HG02943 (cell line): ENCODE results near the gene SORCS2.

Experiments used
- ATAC-seq: cut with Tn5 transposase; IDR thresholded peaks from one replicate; pipeline ENCODE4 v1.9.1; 2021; ENCODE audit warnings: mild to moderate bottlenecking, low read depth, moderate library complexity; ENCODE audit not compliant: unreplicated experiment

SORCS2 gene

GRCh38 chr4:7738458-7739076 lies 546.2 kb downstream of the SORCS2 start:
- ATAC-seq: no peak

DNA sequence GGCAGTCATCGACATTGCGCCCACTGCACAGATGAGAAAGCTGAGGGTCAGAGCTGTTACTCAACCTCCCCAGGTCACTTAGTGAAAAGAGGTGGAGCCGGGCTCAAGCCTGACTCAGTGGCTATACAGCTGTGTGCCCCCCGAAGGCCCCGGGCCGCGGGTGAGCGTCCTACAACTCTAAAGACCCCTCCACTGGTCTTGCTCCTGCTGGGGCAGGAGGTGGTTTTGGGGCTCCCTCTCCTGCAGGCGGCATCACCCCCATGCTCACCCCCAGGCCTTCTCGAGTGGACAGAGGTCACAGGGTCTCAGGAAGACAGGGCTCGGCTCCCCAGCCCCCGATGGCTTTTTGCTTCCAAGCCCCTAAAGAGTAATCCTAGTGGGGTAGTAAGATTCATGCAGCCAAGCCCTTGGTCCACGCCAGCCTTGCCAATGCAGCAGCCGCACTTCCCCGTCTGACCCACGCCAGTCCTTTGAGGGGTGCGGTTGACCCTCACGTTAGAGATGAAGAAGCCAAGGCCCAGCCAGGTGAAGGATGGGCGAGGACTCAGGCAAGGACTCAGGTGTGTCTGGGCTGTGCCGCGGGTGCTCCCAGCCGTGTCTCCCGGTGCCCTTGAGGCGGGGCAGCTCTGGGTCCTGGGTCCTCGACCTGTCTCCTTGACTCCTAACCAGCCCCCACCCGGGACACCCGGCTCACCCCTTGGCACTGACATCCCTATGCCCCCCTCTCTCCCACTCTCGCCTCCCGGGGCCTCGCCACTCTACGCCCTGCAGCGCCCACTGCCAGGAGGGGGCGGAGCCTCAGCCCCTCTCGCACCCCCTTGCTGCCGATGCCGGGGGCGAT lies 547.0 kb downstream of the SORCS2 start:
- ATAC-seq: no peak

DNA sequence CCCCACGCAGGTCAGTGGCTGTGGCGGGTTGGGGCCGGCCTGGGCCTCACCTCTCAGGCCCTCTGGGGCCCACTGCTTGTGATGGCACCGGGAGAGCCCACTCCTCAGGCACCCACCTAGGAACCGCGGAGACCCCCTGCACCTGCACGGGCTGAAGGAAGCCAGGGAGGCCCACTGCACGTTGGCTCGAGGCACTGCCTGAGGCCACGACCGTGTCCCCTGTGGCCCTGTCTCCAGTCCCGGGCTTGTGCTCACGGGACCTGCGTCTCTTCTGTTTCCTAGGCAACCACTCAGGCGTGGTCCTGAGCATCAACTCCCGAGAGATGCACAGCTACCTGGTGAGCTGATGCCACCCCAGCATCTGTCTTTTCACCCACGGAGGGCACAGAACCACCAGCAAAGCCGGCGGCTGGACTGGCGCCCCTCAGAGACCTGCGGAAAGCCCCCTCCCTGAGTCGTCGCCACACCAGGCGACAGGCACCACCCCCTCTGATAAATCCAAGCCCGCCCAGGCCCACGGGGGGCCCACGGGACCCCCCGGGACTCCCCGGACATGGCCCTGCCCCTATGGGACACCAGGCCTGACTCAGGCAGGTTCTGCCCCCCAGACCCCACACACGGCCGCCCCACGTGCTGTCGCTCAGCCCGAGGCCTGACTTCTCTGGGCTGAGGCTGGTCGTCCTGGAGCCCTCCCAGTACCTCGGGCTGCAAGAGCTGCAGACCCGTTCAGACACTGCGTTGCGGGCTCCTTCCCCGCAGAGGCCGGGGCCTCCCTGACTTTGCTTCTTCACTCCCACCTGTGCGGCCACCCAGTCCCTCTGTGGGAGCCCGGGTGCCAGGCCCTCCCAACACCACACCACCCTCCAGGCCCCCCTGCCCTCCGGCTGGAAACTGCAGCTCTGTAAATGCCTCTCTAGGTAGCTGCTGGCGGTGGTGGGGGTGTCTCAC lies 547.9 kb downstream of the SORCS2 start:
- no peak for ATAC-seq

DNA sequence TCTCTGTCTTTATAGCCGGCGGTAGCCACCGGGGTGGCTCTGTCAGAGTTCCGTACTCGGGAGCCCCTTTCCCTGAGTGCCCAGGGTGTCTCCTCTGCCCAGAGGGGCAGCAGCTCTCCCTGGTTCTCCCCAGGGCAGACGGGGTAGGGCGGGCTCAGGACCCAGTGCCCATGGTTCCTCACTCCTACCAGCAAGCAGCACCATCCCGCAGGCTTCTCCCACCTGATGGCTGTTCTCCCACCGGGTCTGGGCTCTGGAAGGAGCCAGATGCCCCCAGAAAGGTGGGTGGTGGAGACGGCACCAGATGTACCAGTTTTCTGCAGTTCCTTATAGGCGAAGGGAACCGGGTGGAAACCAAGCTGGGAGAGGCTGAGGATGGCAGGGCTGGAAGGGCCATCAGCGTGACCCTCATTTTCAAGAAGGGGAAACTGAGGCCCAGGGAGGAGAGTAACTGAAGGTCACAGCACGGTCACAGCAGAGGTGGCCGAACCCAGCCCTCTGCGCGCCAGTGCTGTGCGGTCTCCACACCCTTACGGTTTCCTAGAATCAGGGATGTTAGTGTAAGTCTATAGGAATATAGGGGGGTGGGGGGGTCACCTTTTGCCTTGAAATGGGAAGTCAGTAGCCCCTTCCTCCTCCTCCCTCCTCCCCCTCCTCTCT lies 548.7 kb downstream of the SORCS2 start:
- ATAC-seq: no peak

- ATAC-seq: no peak
Observed at GRCh38 chr4:7741946-7742806, 549.8 kb downstream of the SORCS2 start.

- ATAC-seq: no peak
Observed at GRCh38 chr4:7742807-7743280, 550.5 kb downstream of the SORCS2 start.

DNA sequence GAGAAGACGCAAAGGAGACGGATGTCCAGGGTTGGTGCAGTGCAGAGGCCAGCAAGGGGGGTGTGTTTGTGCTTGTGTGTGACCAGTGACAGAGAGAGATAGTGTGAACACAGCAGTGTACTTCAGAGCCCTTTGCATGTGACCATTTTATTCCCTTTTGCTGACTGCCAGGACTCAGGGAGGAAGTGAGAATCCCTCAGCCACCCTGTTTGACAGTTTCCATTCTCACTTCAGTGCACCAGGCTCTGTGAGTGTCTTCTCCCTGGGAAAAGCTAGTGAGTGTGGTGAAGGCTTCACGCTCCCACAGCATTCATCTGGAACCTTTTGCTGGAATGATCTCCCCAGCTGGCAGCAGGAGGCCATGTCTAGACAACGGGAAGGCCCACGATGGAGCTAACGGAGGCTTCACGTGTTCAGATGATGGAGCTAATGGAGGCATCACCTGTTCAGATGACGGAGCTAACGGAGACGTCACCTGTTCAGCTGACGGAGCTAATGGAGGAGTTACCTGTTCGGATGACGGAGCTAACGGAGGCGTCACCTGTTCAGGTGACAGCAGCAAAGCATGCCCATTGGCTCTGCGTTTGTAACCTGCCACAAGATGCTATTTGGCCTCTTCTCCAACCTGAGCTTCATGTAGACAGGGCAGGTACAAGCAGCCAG lies 551.9 kb downstream of the SORCS2 start:
- no peak for ATAC-seq

DNA sequence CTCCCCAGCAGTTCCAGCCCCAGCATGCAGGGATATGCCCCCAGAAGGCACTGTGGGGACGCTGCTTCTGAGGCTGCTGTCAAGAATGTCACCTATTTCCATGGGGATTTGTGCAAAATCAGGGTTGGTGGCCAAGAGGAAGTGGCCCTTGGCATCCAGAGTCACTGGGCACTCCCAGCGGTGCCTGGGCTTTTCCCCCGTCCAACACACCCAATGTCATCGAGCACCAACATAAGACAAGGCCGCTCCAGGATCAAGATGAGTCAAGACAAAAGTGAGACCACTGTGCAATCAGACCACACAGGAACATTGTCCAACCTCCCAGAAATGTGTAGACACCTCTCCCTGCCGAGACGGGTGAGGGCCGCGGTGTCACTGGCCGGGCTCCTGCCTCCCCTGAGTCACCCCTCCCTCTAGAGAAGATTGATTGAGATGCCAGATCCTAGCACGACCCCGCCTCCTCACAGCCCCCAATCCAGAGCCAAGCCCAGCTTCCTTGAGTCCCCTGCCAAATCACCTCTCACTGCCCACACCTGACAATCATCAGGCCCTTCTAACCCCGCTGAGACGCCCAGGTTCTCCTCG lies 553.1 kb downstream of the SORCS2 start:
- no peak for ATAC-seq

DNA sequence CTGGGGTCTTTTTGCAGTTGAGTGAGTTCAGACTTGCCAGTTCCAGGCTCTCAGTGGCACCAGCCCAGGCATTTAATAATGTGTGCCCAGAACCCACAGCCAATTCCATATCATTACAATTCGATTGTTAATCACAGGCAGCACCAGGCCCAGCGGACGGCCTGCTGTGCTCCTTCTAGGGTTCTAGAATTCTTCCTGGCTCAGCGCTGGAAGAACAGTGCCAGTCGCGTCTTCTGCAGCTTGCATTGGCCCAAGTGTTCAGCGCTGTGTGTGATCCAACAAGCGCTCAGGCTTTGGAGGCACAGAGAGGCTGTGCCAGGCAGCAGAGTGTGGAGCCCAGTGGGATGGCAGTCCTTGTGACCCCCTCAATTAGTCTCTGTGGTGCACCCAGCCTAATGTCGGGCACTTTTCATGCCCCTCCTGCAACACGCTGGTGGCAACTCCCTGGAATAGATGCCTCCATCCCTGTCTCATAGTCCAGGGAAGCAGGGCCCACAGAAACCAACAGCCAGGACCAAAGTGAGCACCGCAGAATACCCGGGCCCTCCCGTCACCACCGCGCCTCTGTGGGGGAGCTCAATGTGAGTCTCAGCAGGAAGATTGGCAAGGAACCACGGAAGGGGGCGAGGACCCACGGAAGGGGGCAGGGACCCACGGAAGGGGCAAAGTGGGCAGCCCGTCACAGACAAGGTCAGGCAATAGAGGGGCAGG lies 554.2 kb downstream of the SORCS2 start:
- ATAC-seq: no peak

GRCh38 chr4:7747062-7747385 lies 554.7 kb downstream of the SORCS2 start:
- no peak for ATAC-seq

DNA sequence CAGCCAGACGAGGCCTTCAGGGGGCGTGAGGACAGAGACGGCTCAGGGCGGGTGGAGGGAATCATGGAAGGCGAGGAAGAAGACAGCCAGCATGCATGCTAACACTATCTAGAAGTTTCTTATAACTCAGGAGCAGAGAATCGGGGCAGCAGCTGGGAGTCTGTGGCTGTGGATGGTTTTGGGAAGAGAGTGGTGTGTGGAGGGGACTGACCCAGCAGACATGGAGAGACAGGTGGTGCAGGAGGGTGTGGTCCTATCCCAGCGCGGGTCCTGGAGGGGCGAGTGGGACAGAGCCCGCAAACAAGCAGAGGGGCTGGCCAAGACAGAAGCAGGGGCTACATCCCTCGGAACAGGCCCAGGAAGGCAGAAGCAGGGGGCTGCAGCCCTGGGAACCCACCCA lies 555.2 kb downstream of the SORCS2 start:
- no peak for ATAC-seq

- ATAC-seq: no peak
Observed at GRCh38 chr4:7750523-7750922, 558.2 kb downstream of the SORCS2 start.

GRCh38 chr4:7750972-7751371 lies 558.6 kb downstream of the SORCS2 start:
- no peak for ATAC-seq

DNA sequence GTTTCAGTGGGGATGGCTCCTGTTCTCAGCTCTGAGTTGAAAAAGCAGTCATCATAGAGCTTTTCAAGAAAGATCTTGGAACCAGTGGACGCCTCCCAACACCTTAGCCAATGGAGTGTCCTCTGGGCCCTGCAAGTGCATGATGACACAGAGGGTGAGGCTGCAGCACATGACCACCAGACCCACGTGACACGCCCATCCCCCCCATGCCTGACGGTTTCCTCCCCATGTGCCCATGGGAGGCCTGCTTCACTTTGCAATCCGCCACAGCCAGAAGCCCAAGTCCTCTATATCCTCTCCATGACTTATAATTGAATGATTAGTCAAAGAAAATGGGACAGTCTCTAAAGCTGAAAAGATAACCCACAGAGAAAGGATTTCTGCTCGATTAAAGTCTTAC lies 560.3 kb downstream of the SORCS2 start:
- ATAC-seq: no peak

DNA sequence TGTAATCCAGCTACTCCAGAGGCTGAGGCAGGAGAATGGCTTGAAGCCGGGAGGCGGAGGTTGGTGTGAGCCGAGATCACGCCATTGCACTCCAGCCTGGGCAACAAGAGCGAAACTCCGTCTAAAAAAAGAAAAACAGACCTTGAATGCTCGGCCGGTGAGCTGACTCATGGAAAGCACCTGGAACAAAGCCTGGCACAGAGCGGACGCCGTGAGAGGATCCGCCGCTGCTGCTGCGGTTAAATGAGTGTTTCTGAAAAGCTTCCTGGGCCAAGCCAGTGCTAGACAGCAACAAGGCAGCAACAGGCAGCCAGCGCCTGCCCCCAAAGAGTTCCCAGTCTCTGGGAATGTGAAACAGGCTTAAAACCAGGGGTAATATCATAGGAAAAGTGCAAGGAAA lies 560.9 kb downstream of the SORCS2 start:
- no peak for ATAC-seq

DNA sequence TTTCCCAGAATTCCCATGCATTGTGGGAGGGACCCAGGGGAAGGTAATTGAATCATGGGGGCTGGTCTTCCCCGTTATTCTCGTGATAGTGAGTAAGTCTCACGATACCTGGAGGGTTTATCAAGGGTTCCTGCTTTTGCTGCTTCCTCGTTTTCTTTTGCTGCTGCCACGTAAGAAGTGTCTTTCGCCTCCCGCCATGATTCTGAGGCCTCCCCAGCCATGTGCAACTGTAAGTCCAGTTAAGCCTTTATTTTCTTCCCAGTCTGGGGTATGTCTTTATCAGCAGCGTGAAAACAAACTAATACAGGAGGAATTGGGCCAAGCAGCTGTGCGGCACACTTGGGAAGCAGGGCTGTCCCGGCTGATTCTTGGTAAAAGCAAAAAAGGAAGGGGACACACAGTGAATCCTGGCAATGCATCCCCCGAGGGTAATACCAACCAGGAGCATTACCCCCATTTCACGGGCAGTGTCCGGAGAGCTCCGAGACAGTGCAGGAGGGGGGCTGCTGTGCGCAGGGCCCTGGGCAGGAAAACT lies 561.7 kb downstream of the SORCS2 start:
- no peak for ATAC-seq

- no peak for ATAC-seq
Observed at GRCh38 chr4:7754565-7755262, 562.4 kb downstream of the SORCS2 start.
